HepG2 (cell line): ENCODE results near the gene IQSEC1. TPM values are rescaled to one million over a fixed set of nuclear protein-coding genes. Genes with fewer than 3 reads are reported as not detected.

Source experiments
- ATAC-seq: fragments of 200-7000 bp; cut with Tn5 transposase; 3 replicates; pipeline ENCODE4 v1.9.1; 2020; ENCODE audit warnings: mild to moderate bottlenecking, moderate library complexity
- BruUV-seq: library from RNA; stranded (reverse); fragments of 400-500 nt; replicated peaks from 2 replicates; lab custom pipeline; 2021; lab: Mats Ljungman, UMichigan
- CTCF ChIA-PET: fragments of 300-600 bp; formaldehyde crosslinking; extraction: SDS; loops from one replicate; lab custom pipeline; 2021; ENCODE audit warnings: low total read pairs, inconsistent platforms, low intra/inter-chr PET ratio; lab: Yijun Ruan, JAX
- POLR2A ChIA-PET: fragments of 350-600 bp; sonication (Branson Sonifier 250); formaldehyde crosslinking; loops from one replicate; lab custom pipeline; 2020; ENCODE audit warnings: antibody characterized with exemption, inconsistent platforms; lab: Yijun Ruan, JAX
- DNase-seq: peaks from one replicate; pipeline ENCODE4 v3.0.0-alpha.2; 2015; ENCODE audit warnings: low spot score
- FAIRE-seq: peaks from 3 replicates; lab custom pipeline; 2011; peaks lifted over from hg19 to GRCh38; lab: Jason Lieb, UNC
- H2AFZ ChIP-seq: one replicate; pipeline ENCODE4 v1.6.1; 2011; ENCODE audit warnings: low read length, inconsistent platforms
- H3K27ac ChIP-seq: fragments of 300-600 bp; 3 replicates; pipeline ENCODE4 v1.8.0; 2011; ENCODE audit warnings: mixed run types, mild to moderate bottlenecking, mixed read lengths, low read length, inconsistent platforms; ENCODE audit not compliant: insufficient read depth; ENCODE audit errors: extremely low read length
- H3K27me3 ChIP-seq, 2 experiments: fragments of 200-600 bp in 1 of 2; 2 replicates in 1 of 2; 3 replicates in 1 of 2; pipeline versions ENCODE4 v1.6.0 to v1.8.0; 2011; ENCODE audit warnings: low read length in 2 of 2, mild to moderate bottlenecking in 2 of 2, moderate library complexity in 2 of 2, inconsistent platforms in 1 of 2; ENCODE audit not compliant: insufficient read depth in 2 of 2, control insufficient read depth in 1 of 2
- H3K36me3 ChIP-seq, 2 experiments: fragments of 200-600 bp in 1 of 2; replicated peaks in 1 of 2; 2 replicates in 1 of 2; 3 replicates in 1 of 2; pipeline versions ENCODE4 v1.5.1 to v1.8.0; 2011; ENCODE audit warnings: low read length in 2 of 2, inconsistent platforms in 1 of 2; ENCODE audit not compliant: insufficient read depth in 2 of 2, control insufficient read depth in 1 of 2
- H3K4me1 ChIP-seq: 2 replicates; pipeline ENCODE4 v1.5.1; 2012; ENCODE audit warnings: low read length, inconsistent platforms; ENCODE audit not compliant: insufficient read depth
- H3K4me2 ChIP-seq: 2 replicates; pipeline ENCODE4 v1.6.0; 2011; ENCODE audit warnings: low read depth, low read length, inconsistent platforms
- H3K4me3 ChIP-seq, 3 experiments: fragments of 200-600 bp in 1 of 3; sonication (generic), shearing (Covaris generic) in 1 of 3; replicated peaks in 1 of 3; 2 replicates each; pipeline ENCODE4 v1.5.1; 2011 to 2016; ENCODE audit warnings: low read length in 3 of 3, inconsistent platforms in 2 of 3, low read depth in 2 of 3, mild to moderate bottlenecking in 2 of 3, control low read depth in 1 of 3, mixed read lengths in 1 of 3; ENCODE audit not compliant: insufficient read depth in 1 of 3
- H3K79me2 ChIP-seq: one replicate; pipeline ENCODE4 v1.6.1; 2011; ENCODE audit warnings: low read length, inconsistent platforms; ENCODE audit not compliant: insufficient read depth
- H3K9ac ChIP-seq: 2 replicates; pipeline ENCODE4 v1.6.0; 2011; ENCODE audit warnings: mild to moderate bottlenecking, low read depth, low read length, inconsistent platforms; ENCODE audit not compliant: insufficient read depth
- H3K9me3 ChIP-seq: 2 replicates; pipeline ENCODE4 v1.5.1; 2012; ENCODE audit warnings: mild to moderate bottlenecking, low read length
- H4K20me1 ChIP-seq: 2 replicates; pipeline ENCODE4 v1.6.0; 2011; ENCODE audit warnings: inconsistent platforms, mild to moderate bottlenecking, low read length, moderate library complexity; ENCODE audit not compliant: insufficient read depth
- ERF ChIP-seq: IDR thresholded peaks from 2 replicates; pipeline ENCODE4 v1.6.1; 2018; ENCODE audit warnings: missing biosample characterization, missing genetic modification reagents
- IRX3 ChIP-seq: sonication (generic); formaldehyde crosslinking; IDR thresholded peaks from 2 replicates; pipeline ENCODE4 v1.8.1; 2023; ENCODE audit warnings: mild to moderate bottlenecking, low read depth, missing genetic modification reagents, borderline replicate concordance
- KAT8 ChIP-seq: IDR thresholded peaks from 2 replicates; pipeline ENCODE4 v1.6.1; 2016; ENCODE audit warnings: missing genetic modification reagents, missing compliant biosample characterization
- MATR3 ChIP-seq: sonication (generic); formaldehyde crosslinking; IDR thresholded peaks from 2 replicates; pipeline ENCODE4 v1.4.0; 2020; ENCODE audit warnings: missing genetic modification reagents
- MED8 ChIP-seq: sonication (generic); formaldehyde crosslinking; IDR thresholded peaks from 2 replicates; pipeline ENCODE4 v1.8.1; 2023; ENCODE audit warnings: mild to moderate bottlenecking, missing genetic modification reagents; ENCODE audit not compliant: insufficient replicate concordance
- MEIS2 ChIP-seq: sonication (generic); formaldehyde crosslinking; IDR thresholded peaks from 2 replicates; pipeline ENCODE4 v1.9.0; 2021; ENCODE audit warnings: mild to moderate bottlenecking, missing genetic modification reagents
- NCOA2 ChIP-seq: sonication (generic); formaldehyde crosslinking; IDR thresholded peaks from 2 replicates; pipeline ENCODE4 v1.8.0; 2022; ENCODE audit warnings: inconsistent platforms
- NR2F2 ChIP-seq: IDR thresholded peaks from 2 replicates; pipeline ENCODE4 v1.6.1; 2012; ENCODE audit warnings: low read depth, inconsistent platforms, borderline replicate concordance
- SCMH1 ChIP-seq: sonication (generic); formaldehyde crosslinking; IDR thresholded peaks from 2 replicates; pipeline ENCODE4 v1.9.0; 2021; ENCODE audit warnings: missing genetic modification reagents, mild to moderate bottlenecking, borderline replicate concordance
- ZBTB26 ChIP-seq: IDR thresholded peaks from 2 replicates; pipeline ENCODE4 v1.6.1; 2016; ENCODE audit warnings: missing compliant biosample characterization, missing genetic modification reagents, borderline replicate concordance
- ZNF160 ChIP-seq: sonication (generic); formaldehyde crosslinking; IDR thresholded peaks from 2 replicates; pipeline ENCODE4 v1.8.0; 2022; ENCODE audit warnings: mild to moderate bottlenecking, inconsistent platforms, missing genetic modification reagents
- ZNF646 ChIP-seq: sonication (generic); formaldehyde crosslinking; IDR thresholded peaks from 2 replicates; pipeline ENCODE4 v1.9.0; 2021; ENCODE audit warnings: mild to moderate bottlenecking, missing genetic modification reagents
- ZNF773 ChIP-seq: sonication (generic); formaldehyde crosslinking; IDR thresholded peaks from 2 replicates; pipeline ENCODE4 v1.4.0; 2020; ENCODE audit warnings: missing genetic modification reagents, borderline replicate concordance
- WGBS: methylation state at CpG from one replicate; pipeline ENCODE4 v1.1.6; 2017; ENCODE audit warnings: low lambda C conversion rate; 5-methylcytosine and 5-hydroxymethylcytosine counted together
- in situ Hi-C: cut with HindIII; loops from 2 replicates; pipeline ENCODE4 v1.10.0; 2017; ENCODE audit warnings: low pct_unique_long_range_greater_than_20kb; ENCODE audit not compliant: extremely low pct_ligation_motif_present
- intact Hi-C: fragments of 100-400 bp; cut with micrococcal nuclease; formaldehyde crosslinking; loops from one replicate; pipeline ENCODE4 v1.10.0; 2022; ENCODE audit not compliant: unreplicated experiment
- polyA plus RNA-seq, 8 experiments: library from polyadenylated mRNA; depleted of rRNA in 3 of 8; stranded (reverse) in 7 of 8; unstranded in 1 of 8; fragments of >200 nt; fragmentation: Illumina TruSeq in 4 of 8; extraction: Trizol in 4 of 8; gene quantifications; 2 replicates each; pipeline versions ENCODE4 v1.2.1 to v1.2.3, GENCODE V29; 2011 to 2016; ENCODE audit warnings: low read depth in 4 of 8, missing spikeins in 1 of 8, mixed read lengths in 1 of 8; ENCODE audit not compliant: insufficient read depth in 1 of 8
- total RNA-seq, 5 experiments: library from RNA; depleted of rRNA; stranded (reverse); fragments of >200 nt; fragmentation: Illumina TruSeq; extraction: Trizol; gene quantifications; 2 replicates each; pipeline ENCODE4 v1.2.3, GENCODE V29; 2016; ENCODE audit warnings: low read depth in 1 of 5

Gene IQSEC1
- total and polyA plus RNA-seq, 2 of the 13 experiments (the other 11 are each of a cell fraction or from before 2014, with no cell fraction given): 17.4 to 20.2 TPM

GRCh38 chr3:12929801-12930200, 143.4 kb downstream of the IQSEC1 start:
- Histone ChIP-seq H3K9me3 (no peaks in the 10 kb centered on the region), H4K20me1 (peaks cover 52% of the 10 kb centered on the region), H3K27me3 (no peaks in the 10 kb centered on the region), H3K27ac (no peak overlapping the region), H3K36me3 (peaks cover 60 to 87% of the 10 kb centered on the region in 2 experiments), H3K4me2 (no peak overlapping the region), H2AFZ (no peak overlapping the region), H3K9ac (no peak overlapping the region), H3K4me3 (no peak overlapping the region), H3K4me1 (no peaks in the 10 kb centered on the region), H3K79me2 (peaks cover 8% of the 10 kb centered on the region)
- 97% methylated on average over 6 of the region's 6 CpGs for WGBS
- no peak for TF ChIP-seq IRX3 (CRISPR knock-in tag)
- TF ChIP-seq KAT8 (CRISPR knock-in tag): no peak
- TF ChIP-seq NR2F2: no peak
- no peak for TF ChIP-seq MED8 (CRISPR knock-in tag)
- TF ChIP-seq NCOA2 (CRISPR knock-in tag): no peak
- TF ChIP-seq ZNF773 (CRISPR knock-in tag): no peak
- no peak for TF ChIP-seq MATR3 (CRISPR knock-in tag)
- no peak for TF ChIP-seq ZBTB26 (CRISPR knock-in tag)
- TF ChIP-seq ERF (CRISPR knock-in tag): no peak
- no peak for TF ChIP-seq ZNF646
- TF ChIP-seq SCMH1 (CRISPR knock-in tag): no peak
- TF ChIP-seq MEIS2: no peak
- TF ChIP-seq ZNF160 (CRISPR knock-in tag): no peak
- intact Hi-C loops (no loop called here), in situ Hi-C loops (no loop called here)
- no peak for DNase-seq
- no peak for FAIRE-seq
- ChIA-PET CTCF (no interaction called here), POLR2A (no interaction called here)
- no peak for ATAC-seq
- BruUV-seq: no TSS peak
